GM21529 (cell line): Measurements from ENCODE around the gene HSPB7.
"Not testable (repeated sequence)": the region's sequence is repeated elsewhere in the genome, so short reads cannot be mapped to it uniquely, and the experiment has no call there.

Experiments
- ATAC-seq: cut with Tn5 transposase; IDR thresholded peaks from one replicate; pipeline ENCODE4 v1.9.1; 2021; ENCODE audit not compliant: unreplicated experiment

Gene HSPB7

DNA sequence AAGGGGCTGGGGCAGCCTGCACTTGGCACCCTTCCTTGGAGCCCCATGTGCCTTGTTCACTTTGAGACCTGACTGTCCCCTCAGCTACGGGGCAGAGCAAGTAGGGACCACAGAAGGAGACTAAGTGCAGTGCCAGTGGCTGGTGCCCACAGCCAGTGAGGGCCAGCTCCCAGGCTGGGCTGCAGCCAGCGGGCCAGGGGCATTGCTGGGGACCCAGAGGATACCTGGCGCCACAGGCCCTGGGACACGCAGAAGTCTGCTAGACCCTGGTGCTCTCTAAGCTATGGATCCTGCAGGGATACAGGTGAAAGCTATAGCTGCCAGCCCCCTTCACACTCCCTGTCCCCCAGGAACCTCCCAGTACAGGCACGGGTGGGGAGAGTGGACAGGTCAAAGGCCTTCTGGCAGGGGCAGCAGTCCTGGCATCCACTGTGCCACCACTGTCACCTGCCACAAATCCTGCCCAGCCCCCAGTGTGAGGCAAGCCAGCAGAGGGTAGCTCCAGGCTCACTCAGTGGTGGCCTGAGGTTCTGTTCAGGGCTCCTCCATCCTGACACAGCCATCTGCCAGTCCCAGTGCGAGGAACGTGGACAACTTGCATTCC, 5.3 kb upstream of the HSPB7 start:
- no peak for ATAC-seq

DNA sequence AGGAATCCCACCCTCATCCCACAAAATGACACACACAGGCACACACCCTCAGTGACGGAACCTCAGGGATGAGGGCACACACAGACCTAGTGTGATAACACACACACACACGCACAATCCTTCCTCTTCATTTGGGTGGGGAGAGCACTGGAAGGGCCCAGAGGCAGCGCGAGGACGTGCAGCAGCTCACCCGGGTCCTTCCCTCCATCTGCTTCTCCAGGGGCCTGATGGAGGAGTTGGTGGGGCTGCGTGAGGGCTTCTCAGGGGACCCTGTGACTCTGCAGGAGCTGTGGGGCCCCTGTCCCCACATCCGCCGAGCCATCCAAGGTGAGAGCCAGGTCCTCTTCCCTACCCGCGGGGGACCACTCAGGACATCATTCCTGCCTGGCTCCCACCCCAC, 4.5 kb upstream of the HSPB7 start:
- no peak for ATAC-seq

DNA sequence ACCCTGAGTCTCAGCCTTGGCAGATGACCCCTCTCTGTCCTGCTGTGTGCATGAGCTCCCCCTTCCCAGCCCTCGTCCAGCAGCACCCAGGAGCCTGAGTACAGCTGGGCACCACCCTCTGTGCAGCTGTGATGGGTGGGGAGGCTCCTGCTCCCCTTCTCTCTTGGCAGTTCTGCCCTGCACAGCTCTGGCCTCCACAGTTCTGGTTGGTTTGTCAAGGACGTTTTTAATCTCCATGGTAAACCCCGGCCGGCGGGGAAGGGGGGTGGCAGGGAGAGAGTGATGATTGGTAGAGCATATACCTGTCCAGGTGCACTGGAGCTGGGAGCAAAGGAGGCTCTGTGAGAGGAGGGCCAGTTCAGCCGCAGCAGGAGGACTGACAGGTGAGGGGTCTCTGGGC, 3.8 kb upstream of the HSPB7 start, which contains the start of gene CLCNKA:
CLCNKA (plus strand) TSS at position 356 of the 400 bp plus-strand sequence. CDS start 584 bp downstream, outside the sequence.
- ATAC-seq = no peak

DNA sequence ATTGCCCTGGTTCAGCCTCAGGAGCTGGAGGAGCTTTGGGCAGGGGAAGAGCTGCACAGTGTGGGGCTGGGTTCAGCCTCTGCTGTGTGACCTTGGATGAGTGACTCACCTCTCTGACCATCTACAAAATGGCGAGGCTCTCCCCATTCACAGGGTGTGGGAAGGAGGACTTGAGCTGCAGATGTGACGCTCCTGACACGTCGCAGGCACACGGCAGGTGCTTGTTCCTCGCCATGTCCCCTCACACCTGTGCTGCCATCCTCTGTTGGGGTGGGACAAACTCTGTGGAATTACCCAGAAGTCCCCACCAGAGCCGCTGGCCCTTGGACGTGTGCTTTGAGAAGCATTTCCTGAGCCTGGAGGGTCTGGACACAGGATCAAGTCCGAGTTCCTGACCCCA, 3.0 kb upstream of the HSPB7 start:
- ATAC-seq = not testable (repeated sequence)

DNA sequence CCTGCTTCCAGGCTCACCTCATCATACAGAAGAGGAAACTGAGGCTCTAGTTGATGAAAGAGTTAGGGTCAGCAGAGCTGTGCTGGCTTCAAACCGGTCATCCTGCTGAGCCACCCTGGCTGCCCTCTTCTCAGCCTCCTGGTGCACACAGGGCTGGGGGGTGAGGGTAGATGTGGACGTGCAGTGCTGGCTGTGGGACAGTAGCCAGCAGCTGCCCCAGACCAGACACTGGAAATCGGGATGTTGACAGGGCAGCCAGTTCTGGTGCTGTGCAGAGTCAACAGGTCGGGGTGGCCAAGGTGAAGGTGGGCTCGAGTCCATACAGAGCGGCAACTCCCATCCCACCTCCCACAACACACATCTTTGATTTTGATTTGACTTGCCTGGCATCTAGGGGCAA, 2.5 kb upstream of the HSPB7 start:
- ATAC-seq = no peak

DNA sequence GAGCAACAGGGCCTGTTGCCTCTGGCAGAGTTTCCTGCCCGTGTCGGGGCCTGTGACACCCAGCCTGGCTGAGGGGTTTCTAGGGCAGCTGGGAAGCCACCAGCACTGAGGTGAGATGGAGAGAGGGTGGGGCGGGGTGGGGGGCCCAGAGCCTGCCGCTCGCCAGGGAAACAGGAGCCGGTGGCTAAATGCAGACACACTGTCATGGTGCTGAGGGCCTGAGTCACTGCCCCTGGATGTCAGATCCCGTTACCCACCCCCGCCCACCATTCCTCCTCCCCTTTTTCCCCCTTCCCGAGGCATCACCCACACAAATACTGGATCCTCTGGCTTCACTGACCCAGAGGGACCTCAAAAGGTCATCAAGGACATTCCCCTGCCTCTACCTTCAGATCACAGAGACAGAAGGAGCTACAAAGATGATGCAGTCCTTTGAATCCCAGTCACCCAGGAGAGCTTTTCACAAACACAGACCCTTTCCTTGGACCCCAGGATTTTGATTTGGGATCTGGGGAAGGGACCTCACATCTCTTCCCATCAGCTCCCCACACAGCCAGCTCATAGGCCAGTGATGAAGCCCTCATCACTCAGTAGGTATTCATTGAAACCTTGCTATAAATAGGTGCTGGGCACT, 1.9 kb upstream of the HSPB7 start:
- no peak for ATAC-seq

DNA sequence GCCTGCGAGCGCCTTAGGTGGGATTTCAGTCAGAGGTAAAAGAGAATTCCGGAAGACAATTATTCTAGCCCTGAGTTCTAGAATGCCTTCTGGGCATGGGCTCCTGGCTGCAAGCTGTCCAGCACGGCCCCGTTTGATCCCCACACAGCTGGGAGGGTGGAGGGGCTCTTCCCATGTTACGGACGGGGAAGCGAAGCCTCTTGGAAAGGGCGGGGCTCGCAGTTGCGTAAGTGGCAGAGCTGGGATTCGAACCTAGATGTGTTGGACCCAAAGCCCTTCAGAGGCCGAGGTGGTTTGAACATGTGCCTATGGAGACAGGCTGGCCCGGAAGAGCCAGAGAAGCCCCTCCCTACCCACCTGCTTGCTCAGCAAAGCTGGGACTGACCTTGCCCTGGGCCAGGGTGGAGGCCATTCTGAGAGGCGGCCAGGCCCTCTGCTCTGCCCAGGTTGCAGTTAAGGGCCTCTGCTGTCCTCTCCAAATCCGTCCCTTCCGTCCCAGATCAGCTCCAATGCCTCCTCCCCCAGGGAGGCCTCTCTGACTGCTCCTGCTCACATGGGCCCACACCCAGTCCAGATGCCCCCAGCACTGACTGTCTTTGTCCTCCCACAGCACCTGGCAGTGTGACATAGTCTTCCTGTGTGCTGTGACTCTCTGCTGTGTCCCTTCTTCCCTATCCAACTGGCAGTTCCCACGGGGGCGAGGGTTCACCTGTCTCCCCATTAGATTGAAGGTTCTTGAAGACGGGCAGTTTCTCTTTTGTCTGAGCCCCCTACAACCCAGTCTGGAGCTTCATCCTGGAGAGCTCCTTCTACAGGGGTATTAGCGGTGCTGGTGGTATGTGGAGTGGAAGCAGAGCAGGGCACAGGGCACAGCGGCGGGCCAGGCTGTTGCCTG, 1.2 kb upstream of the HSPB7 start:
- ATAC-seq = no peak

DNA sequence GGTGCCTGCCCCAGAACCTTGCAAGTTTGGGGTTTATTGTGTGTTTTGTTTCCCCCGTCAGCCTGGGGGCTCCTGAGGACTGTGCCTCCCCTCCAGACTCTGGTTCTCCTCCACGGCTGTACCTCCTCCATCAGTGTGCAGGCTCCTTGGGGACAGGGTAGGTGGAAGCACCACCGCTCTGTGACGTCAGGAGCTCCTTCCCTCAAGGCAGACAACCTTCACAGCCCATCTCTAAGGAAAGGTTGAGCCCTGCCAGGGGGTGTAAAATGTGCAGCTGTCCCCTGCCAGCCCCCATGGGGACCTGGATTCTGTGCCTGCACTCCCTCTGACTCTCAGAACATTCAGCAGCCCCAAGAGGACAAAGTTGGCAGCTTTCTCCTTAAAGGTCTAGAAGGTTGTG, 465 bp upstream of the HSPB7 start:
- no peak for ATAC-seq

DNA sequence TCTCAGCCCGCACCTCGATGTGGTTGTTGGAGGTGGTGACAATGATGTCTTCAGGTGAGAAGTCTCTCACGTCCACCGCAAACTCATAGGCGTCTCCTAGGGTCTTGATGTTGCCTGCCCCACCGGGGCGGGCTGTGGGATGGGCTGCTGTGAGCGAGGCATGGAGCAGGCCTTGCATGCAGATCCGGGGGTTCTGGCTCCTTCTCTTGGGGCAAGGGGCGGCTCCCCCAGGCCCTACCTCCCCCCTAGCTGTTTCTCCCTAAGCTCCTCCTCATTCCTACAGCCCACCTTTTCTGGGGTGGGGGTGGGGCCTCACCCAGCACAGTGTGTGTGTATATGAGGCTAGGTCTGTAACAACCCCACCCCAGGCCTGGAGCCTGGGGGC, 775 bp downstream of the HSPB7 start:
- ATAC-seq = no peak

DNA sequence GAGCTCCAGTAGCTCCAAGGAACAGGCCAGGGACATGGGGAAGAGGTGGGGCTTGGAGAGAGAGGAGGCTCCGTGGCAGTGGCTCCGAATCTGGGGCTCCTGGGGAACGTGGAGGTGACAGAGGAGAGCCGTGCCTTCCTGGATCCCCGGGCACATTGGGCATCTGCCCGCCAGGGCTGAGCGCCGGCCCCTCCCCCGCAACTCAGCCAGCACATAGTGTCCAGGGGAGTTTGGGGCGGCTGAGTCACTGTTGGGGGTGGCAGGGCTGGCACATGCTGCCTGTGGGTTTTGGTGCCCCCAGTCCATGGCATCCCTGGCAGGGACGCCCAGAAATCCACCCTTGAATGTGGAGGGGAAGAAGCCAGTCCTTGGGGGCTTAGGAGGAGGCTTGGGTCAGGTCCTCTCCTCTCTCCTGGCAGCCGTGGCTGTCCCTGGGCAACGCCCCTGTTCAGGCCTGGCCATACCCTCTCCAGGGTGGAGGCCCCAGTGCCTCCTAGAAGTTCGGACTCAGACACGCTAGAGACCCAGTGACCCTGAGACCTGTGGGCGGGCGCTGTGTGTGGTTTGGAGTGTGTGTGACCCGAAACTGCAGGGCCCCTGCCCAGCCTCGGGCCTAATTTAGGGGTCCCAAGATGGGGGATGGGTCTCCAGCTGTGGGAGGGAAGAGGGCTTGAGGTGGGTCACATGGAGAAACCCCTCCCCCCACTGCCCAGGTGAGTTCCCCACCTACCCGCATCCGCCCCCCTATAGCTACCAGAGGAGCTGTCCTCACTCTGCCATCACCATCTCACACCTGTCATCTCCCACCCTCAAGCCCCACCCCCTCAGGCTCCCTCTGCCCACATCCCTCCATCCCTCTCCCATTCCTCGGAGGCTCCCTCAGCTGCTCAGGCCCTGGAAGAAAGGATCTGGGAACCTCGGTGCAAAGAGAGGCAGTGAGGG, 1.6 kb downstream of the HSPB7 start:
- ATAC-seq = no peak

DNA sequence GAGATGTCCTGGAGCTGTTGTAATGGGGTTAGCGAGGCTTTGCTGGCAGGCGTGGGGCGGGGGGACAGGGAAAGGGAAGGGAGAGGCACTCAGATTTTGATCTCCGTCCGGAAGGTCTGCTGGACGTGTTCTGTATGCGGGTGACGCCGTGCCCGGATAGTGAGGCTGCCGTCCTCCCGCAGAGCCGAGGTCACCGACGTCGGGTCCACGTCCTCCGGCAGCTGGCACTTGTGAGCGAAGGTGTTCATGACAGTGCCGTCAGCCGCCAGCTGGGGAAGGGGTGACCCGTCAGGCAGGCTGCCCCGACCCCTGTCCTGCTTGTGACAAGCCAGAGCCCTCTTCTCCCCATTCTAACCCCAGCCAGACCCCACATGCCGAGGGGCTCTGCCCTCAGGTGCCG, 2.4 kb downstream of the HSPB7 start:
- no peak for ATAC-seq

DNA sequence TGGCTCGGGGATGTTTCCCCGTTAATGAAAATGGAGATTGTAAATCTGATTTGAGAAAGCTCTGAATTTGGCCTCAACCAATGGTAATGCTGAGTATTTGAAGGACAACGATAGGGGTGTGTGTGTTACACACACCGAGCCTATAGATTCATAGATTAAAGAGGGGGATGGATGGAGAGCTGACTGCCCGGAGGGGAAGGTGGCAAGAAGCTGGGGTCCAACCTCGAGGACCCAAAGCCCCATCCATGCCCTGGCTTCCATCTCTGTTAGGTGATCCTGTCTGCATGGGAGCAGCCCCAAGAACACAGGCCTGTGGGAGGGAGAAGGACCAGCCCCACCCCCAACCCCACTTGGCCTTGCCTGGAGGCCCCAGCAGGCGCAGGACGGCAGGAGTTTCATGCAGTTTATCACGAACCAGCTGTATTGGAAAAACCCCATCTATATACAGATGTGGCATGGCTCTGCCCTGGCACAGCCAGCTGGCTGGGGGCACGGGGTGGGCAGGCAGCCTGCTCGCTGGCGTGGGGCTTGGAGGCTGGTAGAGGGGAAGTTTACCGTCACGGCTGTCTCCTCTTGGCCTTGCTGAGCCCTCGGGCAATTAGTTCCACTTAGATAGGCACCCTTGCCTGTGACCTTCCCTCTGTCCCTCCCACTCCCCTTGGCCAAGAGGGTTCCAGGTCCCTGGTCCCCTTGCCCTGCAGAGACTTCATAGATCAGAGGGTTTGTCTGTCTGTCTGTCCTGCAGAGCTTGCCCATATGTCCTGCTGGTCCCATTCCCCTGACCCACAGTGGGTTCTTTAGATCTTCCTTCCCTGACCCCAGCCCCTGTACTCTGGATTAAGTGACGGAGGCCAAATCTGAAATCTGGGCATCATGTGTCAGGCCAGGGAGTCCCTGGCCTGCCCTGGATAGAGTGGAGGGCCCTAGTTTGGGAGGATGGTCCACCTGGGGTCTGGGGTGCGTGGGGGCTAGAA, 3.0 kb downstream of the HSPB7 start:
- no peak for ATAC-seq

DNA sequence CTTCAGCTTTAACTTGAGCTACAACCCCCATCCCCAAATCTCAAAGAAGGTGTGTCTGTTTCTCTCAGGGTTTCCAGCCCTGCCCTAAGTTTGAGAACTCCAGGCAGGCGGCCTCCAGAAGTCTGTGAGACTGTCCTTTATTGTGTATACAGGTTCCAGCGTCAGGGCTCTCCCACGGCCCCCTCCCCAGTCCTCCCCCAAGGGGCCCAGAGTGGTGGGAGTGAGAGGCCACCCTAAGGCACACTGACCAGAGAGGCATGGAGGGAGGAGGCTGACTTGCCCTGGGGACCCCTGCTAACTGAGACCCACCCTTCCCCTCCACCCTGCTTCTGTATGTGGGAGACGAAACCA, 4.0 kb downstream of the HSPB7 start:
- ATAC-seq = no peak

DNA sequence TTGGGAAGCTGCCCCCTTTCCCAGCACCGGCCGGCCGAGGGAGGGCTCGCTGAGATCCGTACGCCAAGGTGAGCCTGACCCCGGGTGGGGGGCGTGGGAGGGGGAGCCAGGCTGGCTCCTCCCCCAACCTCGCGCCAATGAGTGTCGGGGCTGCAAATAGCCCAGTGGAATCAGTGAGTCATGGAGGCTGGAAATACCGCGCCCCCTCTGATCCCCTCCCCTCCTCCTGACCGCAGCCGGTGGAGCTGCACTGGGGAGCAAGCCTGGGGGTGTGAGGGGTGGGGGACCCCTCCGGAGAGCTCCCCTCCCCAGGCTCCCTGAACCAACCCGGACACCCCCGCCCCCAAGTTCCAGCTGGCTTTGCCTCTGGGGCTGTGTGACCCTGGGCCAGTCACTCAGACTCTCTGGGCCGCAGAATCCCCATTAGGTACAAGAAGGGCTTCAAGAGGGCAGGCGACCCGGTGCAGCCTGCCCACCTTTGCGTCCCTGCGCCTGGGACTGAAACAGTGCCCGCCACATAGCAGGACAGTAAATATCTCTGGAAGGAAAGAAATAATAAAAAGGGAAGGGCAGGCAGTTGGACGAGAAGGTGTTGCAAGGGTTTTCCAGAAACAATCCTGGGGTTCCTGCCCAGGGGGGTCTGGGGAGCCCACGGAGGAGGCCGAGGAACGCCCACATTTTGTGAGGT, 4.5 kb downstream of the HSPB7 start:
- ATAC-seq = no peak

DNA sequence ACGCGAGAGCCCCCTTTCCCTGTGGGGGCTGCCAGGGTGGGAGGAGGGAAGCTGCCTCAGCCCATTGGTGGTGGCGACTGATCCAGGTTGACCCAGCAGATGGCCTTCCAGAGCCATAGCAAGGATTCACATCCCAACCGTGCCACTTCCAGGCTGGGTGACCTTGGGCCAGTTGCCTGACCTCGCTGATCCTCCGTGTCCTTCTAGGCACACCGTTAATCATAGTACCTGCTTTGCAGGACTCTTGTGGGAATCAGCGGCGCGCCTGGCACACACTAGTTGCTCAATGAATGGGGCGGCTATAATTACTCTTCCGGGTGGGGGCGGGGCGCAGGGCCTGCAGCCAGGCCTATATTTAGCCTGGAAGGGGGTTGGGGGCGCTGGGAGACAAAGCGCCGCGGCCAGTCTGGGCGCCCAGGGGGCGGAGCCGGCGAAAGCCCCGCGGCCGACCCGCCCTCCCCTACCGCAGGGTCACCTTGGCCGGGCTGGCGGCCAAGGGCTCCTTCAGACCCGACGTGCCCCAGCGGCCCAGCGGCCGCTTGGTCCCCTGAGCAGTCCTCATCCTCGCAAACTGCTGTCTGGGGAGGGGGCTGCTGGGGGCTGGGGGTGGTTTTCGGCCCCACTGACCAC, 5.1 kb downstream of the HSPB7 start:
- no peak for ATAC-seq

DNA sequence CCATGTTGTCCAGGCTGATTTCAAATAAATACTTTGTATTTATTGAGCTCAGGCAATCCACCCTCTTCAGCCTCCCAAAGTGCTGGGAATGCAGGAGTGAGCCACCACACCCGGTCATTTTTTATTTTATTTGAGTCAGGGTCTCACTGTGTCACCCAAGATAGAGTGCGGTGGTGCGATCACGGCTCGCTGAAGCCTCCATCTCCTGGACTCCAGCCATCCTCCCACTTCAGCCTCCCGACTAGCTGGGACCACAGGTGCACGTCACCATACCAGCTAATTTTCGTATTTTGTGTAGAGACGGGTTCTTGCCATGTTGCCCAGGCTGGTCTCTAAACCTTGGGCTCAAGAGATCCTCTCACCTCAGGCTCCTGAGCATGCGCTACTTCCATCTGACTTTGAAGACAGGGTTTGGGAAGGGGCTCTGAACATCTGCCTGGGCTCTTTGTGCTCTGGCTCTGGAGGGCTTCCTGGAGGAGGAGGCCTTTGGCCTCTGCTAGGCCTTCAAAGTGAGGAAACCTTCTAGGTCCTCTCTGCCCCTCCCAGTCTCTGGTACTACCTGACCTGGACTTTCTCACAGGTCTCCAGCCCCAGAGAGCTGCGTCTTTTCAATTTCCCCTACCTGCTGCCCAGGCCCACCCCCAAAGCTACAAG, 5.8 kb downstream of the HSPB7 start:
- ATAC-seq = no peak

DNA sequence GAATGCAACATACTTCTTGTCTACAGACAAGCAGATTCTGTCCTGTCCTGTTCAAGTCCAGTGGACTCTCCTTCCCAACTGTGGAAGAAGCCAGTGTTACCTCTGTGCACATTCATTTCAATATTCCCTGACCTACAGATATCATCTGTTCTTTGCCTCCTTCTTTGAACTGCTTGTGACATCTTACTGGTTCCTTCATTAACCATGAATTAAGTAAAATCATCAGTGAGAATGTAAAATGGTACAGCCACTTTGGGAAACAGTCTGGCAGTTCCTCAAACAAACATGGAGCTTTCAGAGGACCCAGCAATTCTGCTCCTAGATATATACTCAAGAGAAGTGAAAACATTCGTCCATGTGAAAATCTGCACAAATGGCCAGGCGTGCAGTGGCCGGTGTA, 7.0 kb downstream of the HSPB7 start:
- ATAC-seq = no peak

DNA sequence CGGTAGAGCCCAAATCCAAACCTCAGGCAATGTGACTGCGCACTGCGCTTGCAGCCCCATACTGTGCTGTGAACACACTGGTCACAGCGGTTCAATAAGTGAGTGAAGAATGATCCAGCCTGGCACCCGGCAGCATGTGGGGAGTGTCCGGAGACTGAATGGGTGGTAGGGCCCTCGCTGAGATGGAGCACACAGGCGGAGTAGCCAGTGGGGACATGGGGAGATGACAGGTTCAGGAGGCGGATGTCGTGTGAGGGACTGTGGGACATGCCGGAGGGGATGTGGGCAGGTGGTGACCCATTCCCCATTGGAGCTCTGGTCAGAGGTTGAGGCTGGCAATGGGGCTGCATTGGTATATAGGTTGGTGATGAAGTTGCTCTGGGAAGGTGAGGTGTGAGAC, 8.2 kb downstream of the HSPB7 start:
- ATAC-seq = no peak
